Neural progenitor cell (in vitro differentiated cells): ENCODE measurements around the gene NOTCH4.

ENCODE experiments used
- CTCF ChIP-seq: fragments of 200-600 bp; sonication (generic); IDR thresholded peaks from 2 replicates; pipeline ENCODE4 v1.5.1; 2017; ENCODE audit warnings: antibody characterized with exemption, mild to moderate bottlenecking
- EZH2 ChIP-seq: fragments of 200-600 bp; sonication (generic); IDR thresholded peaks from 2 replicates; pipeline ENCODE4 v1.6.1; 2017; ENCODE audit warnings: antibody characterized with exemption, mild to moderate bottlenecking, moderate library complexity
- EZH2phosphoT487 ChIP-seq: fragments of 200-600 bp; sonication (generic); IDR thresholded peaks from 2 replicates; pipeline ENCODE4 v1.6.1; 2017; ENCODE audit warnings: antibody characterized with exemption

- TF ChIP-seq CTCF = no peak
- TF ChIP-seq EZH2 = no peak
- TF ChIP-seq EZH2phosphoT487 = no peak
These were observed 19.6 kb downstream of the NOTCH4 start for GRCh38 chr6:32204268-32204715.
